HG03354 (cell line): Measurements from ENCODE around the gene ZNF669.
A peak's percentile ranks its signal among the peaks of the same experiment; 100 is the strongest.
"Not testable (repeated sequence)": the region's sequence is repeated elsewhere in the genome, so short reads cannot be mapped to it uniquely, and the experiment has no call there.

Source experiments
- ATAC-seq: cut with Tn5 transposase; IDR thresholded peaks from one replicate; pipeline ENCODE4 v1.9.1; 2021; ENCODE audit warnings: mild to moderate bottlenecking; ENCODE audit not compliant: unreplicated experiment, poor library complexity, severe bottlenecking

Gene ZNF669

GRCh38 chr1:247103859-247104591 lies at the start of gene ZNF669:
Gene ZNF669 (minus strand): TSS chr1:247104356. CDS start chr1:247104199, 157 bp downstream.
- ATAC-seq, result peak; percentile 99

GRCh38 chr1:247147781-247148180 lies 43.6 kb upstream of the ZNF669 start:
- ATAC-seq, result no peak

GRCh38 chr1:247147120-247147519 lies 43.0 kb upstream of the ZNF669 start:
- not testable (repeated sequence) for ATAC-seq

GRCh38 chr1:247146671-247147070 lies 42.5 kb upstream of the ZNF669 start:
- no peak for ATAC-seq

- no peak for ATAC-seq
Measured at GRCh38 chr1:247145279-247145678, 41.1 kb upstream of the ZNF669 start.

GRCh38 chr1:247139557-247139956 lies 35.4 kb upstream of the ZNF669 start:
- not testable (repeated sequence) for ATAC-seq

GRCh38 chr1:247131236-247131635 lies 27.1 kb upstream of the ZNF669 start:
- no peak for ATAC-seq

- not testable (repeated sequence) for ATAC-seq
Measured at GRCh38 chr1:247127519-247128282, 23.5 kb upstream of the ZNF669 start.

GRCh38 chr1:247126601-247127000 lies 22.4 kb upstream of the ZNF669 start:
- peak; percentile 62 for ATAC-seq

GRCh38 chr1:247126166-247126565 lies 22.0 kb upstream of the ZNF669 start:
- ATAC-seq, result peak; percentile 99

GRCh38 chr1:247121382-247121781 lies 17.2 kb upstream of the ZNF669 start:
- ATAC-seq, result no peak

GRCh38 chr1:247120408-247120668 lies 16.2 kb upstream of the ZNF669 start:
- ATAC-seq, result not testable (repeated sequence)

- peak; percentile 28 for ATAC-seq
Measured at GRCh38 chr1:247119600-247120407, 15.6 kb upstream of the ZNF669 start.

GRCh38 chr1:247118946-247119446 lies 14.8 kb upstream of the ZNF669 start:
- ATAC-seq, result peak; percentile 55

GRCh38 chr1:247115545-247115944 lies 11.4 kb upstream of the ZNF669 start:
- ATAC-seq, result no peak

GRCh38 chr1:247115141-247115510 lies 11.0 kb upstream of the ZNF669 start:
- no peak for ATAC-seq

- ATAC-seq, result no peak
Measured at GRCh38 chr1:247114351-247115140, 10.4 kb upstream of the ZNF669 start.

GRCh38 chr1:247113733-247114271 lies 9.6 kb upstream of the ZNF669 start:
- no peak for ATAC-seq

- ATAC-seq, result no peak
Measured at GRCh38 chr1:247113094-247113497, 8.9 kb upstream of the ZNF669 start.

GRCh38 chr1:247112479-247112781 lies 8.3 kb upstream of the ZNF669 start:
- ATAC-seq, result no peak
